ENCODE measurements around the gene TEAD3. TPM values are rescaled to one million over a fixed set of nuclear protein-coding genes. Genes with fewer than 3 reads are reported as not detected.

TEAD3 gene
- total RNA-seq, 1 donor from 2014 or later, result 23.8 TPM

DNA sequence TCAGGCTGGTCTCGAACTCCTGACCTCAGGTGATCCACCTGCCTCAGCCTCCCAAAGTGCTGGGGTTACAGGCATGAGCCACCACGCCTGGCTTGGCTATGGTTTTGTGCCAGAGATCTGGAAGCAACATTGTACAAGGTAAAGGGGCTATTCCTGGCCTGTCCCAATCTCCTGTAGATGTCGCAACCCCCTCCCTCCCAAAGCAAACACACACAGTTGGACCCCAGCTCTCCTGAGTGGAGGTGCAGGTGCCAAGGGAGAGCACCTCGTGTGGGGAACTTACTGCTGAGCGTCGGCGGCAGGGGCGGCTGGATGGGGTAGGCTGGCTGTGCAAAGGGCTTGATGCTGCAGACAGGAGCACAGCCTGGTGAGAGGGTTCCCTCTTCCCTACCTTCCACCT is 19.9 kb downstream of the TEAD3 start:
- no peak overlapping the region for H3K4me3 ChIP-seq (ENCODE audit: low read depth, low read length)
- no peaks in the 10 kb centered on the region for H3K27me3 ChIP-seq (ENCODE audit: control insufficient read depth, insufficient read depth, low read length)
- H3K36me3 ChIP-seq (ENCODE audit: control insufficient read depth, insufficient read depth, low read length), result peaks cover 1% of the 10 kb centered on the region
- TF ChIP-seq, protein P1, sequence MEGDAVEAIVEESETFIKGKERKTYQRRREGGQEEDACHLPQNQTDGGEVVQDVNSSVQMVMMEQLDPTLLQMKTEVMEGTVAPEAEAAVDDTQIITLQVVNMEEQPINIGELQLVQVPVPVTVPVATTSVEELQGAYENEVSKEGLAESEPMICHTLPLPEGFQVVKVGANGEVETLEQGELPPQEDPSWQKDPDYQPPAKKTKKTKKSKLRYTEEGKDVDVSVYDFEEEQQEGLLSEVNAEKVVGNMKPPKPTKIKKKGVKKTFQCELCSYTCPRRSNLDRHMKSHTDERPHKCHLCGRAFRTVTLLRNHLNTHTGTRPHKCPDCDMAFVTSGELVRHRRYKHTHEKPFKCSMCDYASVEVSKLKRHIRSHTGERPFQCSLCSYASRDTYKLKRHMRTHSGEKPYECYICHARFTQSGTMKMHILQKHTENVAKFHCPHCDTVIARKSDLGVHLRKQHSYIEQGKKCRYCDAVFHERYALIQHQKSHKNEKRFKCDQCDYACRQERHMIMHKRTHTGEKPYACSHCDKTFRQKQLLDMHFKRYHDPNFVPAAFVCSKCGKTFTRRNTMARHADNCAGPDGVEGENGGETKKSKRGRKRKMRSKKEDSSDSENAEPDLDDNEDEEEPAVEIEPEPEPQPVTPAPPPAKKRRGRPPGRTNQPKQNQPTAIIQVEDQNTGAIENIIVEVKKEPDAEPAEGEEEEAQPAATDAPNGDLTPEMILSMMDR (IDR thresholded peaks at IDR 0.05; ENCODE audit: insufficient read depth, low read length, poor library complexity, severe bottlenecking), result no peak
- DNase-seq (ENCODE audit: low read depth), result no peak

DNA sequence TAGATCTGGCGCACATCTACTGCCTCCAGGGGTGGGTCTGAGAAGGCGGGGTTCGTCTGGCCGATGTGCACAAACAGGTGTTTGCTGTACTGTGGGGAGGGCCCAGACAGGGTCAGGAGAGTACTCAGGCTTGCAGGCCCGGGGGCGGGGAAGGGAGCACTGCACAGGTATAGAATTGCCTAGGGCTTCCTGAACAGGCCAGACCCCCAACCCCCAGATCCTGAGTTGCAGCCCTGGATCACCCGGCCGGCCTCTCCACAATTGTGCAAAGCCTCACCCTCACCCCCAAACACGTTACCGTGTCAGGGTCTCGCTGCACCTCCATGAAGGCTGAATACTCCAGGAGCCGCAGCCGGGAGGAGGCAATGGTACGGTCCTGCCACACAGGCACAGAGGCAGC is 20.9 kb downstream of the TEAD3 start:
- H3K4me3 ChIP-seq (ENCODE audit: low read depth, low read length), result no peak overlapping the region
- peaks cover 1% of the 10 kb centered on the region for H3K36me3 ChIP-seq (ENCODE audit: control insufficient read depth, insufficient read depth, low read length)
- no peaks in the 10 kb centered on the region for H3K27me3 ChIP-seq (ENCODE audit: control insufficient read depth, insufficient read depth, low read length)
- TF ChIP-seq, protein P1 (IDR thresholded peaks at IDR 0.05; ENCODE audit: insufficient read depth, low read length, poor library complexity, severe bottlenecking), result no peak
- no peak for DNase-seq (ENCODE audit: low read depth)

DNA sequence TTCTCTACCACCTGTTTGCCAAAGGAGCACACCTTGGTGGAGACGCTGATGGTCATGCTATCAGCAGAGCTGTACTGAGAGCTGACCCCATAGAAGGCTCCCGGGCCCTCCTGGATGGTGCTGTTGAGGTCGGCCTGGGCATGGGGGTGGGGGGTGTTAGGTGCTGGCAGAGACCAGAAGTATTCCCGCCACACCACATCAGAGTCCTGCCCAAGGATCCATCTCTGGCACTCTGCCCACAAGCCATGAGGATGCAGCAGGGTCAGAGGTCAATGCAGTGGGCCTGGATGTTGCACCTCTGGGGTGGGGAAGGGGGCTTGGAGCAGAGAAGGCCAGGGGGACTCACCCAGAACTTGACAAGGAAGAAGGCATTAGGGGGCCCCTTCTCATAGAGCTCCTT is 21.3 kb downstream of the TEAD3 start:
- Histone ChIP-seq H3K4me3 (ENCODE audit: low read depth, low read length) (no peak overlapping the region), H3K27me3 (ENCODE audit: control insufficient read depth, insufficient read depth, low read length) (no peaks in the 10 kb centered on the region), H3K36me3 (ENCODE audit: control insufficient read depth, insufficient read depth, low read length) (peaks cover 1% of the 10 kb centered on the region)
- TF ChIP-seq, protein P1 (IDR thresholded peaks at IDR 0.05; ENCODE audit: insufficient read depth, low read length, poor library complexity, severe bottlenecking), result no peak
- no peak for DNase-seq (ENCODE audit: low read depth)

DNA sequence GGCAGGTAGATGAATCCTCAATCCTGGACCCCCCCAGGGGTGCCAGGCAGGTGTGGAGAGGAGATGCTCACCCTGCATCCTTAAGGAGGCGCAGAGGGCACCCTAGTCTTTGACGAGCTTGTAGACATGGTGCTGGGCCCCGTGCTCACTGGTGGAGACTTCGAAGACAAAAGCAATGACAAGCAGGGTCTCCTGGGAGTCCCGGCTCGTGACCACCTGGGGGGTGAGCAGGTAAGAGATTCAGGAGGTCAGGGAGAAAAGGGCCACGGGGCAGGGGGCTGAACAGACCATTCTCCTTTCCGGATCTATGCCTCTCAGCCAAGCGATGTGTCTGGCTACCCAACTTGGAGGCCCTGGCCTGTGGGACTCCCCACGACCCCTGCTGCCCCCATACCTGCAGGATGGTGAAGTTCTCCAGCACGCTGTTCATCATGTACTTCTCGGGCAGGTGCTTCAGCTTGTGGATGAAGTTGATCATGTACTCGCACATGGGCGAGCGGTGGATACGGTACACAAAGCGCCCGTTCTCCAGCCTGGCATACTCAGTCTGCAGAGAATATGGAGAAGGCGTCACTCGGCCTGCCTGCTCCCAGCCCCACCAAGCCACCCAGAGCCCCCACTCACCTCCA is 21.8 kb downstream of the TEAD3 start:
- no peaks in the 10 kb centered on the region for H3K27me3 ChIP-seq (ENCODE audit: control insufficient read depth, insufficient read depth, low read length)
- TF ChIP-seq, protein P1 (IDR thresholded peaks at IDR 0.05; ENCODE audit: insufficient read depth, low read length, poor library complexity, severe bottlenecking), result no peak
- no peak overlapping the region for H3K4me3 ChIP-seq (ENCODE audit: low read depth, low read length)
- peaks cover 1% of the 10 kb centered on the region for H3K36me3 ChIP-seq (ENCODE audit: control insufficient read depth, insufficient read depth, low read length)
- no peak for DNase-seq (ENCODE audit: low read depth)

DNA sequence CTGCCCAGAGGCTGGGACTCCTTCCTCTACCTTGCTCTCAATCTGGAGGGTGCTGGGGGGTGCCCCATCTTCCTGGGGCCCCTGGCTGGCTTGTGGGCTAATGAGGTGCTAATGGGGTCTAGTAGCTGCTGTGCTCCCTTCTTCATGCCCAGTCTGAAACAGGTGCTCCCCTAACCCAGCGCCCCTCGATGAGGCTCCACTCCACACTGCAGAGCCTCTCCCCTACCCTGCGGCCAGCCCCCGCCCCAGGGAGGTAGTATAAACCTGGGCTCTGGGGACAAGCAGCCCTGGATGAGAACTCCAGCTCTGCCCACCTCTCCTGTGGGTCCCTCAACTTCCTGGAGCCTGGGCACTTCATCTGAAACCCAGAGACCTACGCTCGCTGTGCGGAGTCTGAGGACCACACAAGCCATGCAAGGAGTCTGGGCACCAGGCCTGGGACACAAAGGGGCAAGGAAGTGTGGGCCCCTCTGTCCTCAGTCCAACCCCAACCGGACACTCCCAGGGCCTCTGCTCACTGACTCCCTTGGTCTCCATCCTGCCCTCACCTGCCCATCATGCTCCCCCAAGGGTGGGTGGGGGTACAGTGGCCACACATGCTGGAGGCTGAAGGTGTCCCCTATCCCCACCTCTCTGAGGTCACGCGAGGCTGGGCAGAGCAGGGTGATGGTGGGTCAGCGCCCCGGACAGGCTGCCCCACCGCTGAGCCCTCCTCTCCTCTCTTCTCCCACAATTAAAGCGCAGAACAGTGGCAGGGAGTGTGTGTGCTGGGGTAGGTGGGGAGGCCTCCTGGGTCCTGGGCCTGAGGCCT is 22.5 kb downstream of the TEAD3 start:
- Histone ChIP-seq H3K36me3 (ENCODE audit: control insufficient read depth, insufficient read depth, low read length) (peaks cover 3% of the 10 kb centered on the region), H3K4me3 (ENCODE audit: low read depth, low read length) (no peak overlapping the region), H3K27me3 (ENCODE audit: control insufficient read depth, insufficient read depth, low read length) (no peaks in the 10 kb centered on the region)
- TF ChIP-seq, protein P1 (IDR thresholded peaks at IDR 0.05; ENCODE audit: insufficient read depth, low read length, poor library complexity, severe bottlenecking), result no peak
- no peak for DNase-seq (ENCODE audit: low read depth)

Measured in kidney epithelial cell (primary cell).